COR-L47 (cell line): ENCODE data around the gene OR6Y1.

Experiments
- DNase-seq: peaks from one replicate; lab custom pipeline; 2025; lab: John Stamatoyannopoulos, UW

Gene OR6Y1

GRCh38 chr1:158496374-158496773 is 57.8 kb downstream of the OR6Y1 start:
- DNase-seq, result no peak

GRCh38 chr1:158494796-158495195 is 59.4 kb downstream of the OR6Y1 start:
- DNase-seq, result no peak
